Liver (tissue), 3 donors: ENCODE data around the gene JAML.

ENCODE experiments used
- EGR1 ChIP-seq, 2 donors: IDR thresholded peaks; 2 replicates each; pipeline ENCODE4 v1.6.1; 2016 to 2018; ENCODE audit warnings: antibody characterized with exemption in 2 of 2, low read depth in 2 of 2
- GABPA ChIP-seq, 2 donors: IDR thresholded peaks in 1 of 2; conservative IDR thresholded peaks in 1 of 2; 2 replicates each; pipeline ENCODE4 v1.6.1; 2016; ENCODE audit warnings: antibody characterized with exemption in 2 of 2, mild to moderate bottlenecking in 1 of 2, moderate library complexity in 1 of 2
- HNF4G ChIP-seq: IDR thresholded peaks from 2 replicates; pipeline ENCODE4 v1.6.1; 2016; ENCODE audit warnings: antibody characterized with exemption
- NR2F2 ChIP-seq: IDR thresholded peaks from 2 replicates; pipeline ENCODE4 v1.6.1; 2016; ENCODE audit warnings: antibody characterized with exemption
- RAD21 ChIP-seq, 2 donors: IDR thresholded peaks; 2 replicates each; pipeline ENCODE4 v1.6.1; 2016; ENCODE audit warnings: antibody characterized with exemption in 2 of 2, mild to moderate bottlenecking in 2 of 2
- RXRA ChIP-seq, 2 donors: IDR thresholded peaks; 2 replicates each; pipeline ENCODE4 v1.6.1; 2017 to 2018; ENCODE audit warnings: antibody characterized with exemption in 2 of 2, mild to moderate bottlenecking in 1 of 2
- TAF1 ChIP-seq: conservative IDR thresholded peaks from 2 replicates; pipeline ENCODE4 v1.6.1; 2016; ENCODE audit warnings: antibody characterized with exemption, mild to moderate bottlenecking
- YY1 ChIP-seq: IDR thresholded peaks from 2 replicates; pipeline ENCODE4 v1.6.1; 2016; ENCODE audit warnings: antibody characterized with exemption, mild to moderate bottlenecking
- TF ChIP-seq, protein P1 (sequence below): fragments of 150-350 bp; IDR thresholded peaks from 2 replicates; pipeline ENCODE4 v1.5.1; 2017; ENCODE audit warnings: improper control_type of control experiment, low read depth, low read length; ENCODE audit not compliant: missing input control
- TF ChIP-seq, protein P2 (sequence below): IDR thresholded peaks from 2 replicates; pipeline ENCODE4 v1.6.1; 2016; ENCODE audit warnings: antibody characterized with exemption, mild to moderate bottlenecking
- TF ChIP-seq, protein P3 (sequence below): IDR thresholded peaks from 2 replicates; pipeline ENCODE4 v1.6.1; 2016; ENCODE audit warnings: antibody characterized with exemption
- donor health status: healthy.
- donor health status: healthy.

DNA sequence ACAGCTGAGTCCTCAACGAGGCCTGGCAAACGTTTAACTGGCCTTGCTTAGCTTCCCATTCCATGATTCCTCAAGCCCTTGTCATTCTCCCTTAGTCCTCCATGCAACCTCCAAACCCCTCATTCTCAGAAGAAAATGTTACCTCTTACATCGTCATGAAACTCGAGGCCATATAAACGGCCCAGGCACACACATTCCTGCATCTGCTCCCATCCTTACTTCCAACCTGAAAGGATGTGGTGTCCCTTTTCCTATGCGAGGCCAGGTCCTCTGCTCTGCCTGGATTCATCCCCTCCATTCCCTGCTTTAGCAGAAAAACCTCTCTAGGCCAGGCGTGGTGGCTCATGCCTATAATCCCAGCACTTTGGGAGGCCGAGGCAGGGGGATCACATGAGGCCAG lies 18.4 kb upstream of the JAML start:
- no peak for TF ChIP-seq TAF1
- TF ChIP-seq, protein P1, sequence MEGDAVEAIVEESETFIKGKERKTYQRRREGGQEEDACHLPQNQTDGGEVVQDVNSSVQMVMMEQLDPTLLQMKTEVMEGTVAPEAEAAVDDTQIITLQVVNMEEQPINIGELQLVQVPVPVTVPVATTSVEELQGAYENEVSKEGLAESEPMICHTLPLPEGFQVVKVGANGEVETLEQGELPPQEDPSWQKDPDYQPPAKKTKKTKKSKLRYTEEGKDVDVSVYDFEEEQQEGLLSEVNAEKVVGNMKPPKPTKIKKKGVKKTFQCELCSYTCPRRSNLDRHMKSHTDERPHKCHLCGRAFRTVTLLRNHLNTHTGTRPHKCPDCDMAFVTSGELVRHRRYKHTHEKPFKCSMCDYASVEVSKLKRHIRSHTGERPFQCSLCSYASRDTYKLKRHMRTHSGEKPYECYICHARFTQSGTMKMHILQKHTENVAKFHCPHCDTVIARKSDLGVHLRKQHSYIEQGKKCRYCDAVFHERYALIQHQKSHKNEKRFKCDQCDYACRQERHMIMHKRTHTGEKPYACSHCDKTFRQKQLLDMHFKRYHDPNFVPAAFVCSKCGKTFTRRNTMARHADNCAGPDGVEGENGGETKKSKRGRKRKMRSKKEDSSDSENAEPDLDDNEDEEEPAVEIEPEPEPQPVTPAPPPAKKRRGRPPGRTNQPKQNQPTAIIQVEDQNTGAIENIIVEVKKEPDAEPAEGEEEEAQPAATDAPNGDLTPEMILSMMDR, result no peak
- TF ChIP-seq, protein P2, sequence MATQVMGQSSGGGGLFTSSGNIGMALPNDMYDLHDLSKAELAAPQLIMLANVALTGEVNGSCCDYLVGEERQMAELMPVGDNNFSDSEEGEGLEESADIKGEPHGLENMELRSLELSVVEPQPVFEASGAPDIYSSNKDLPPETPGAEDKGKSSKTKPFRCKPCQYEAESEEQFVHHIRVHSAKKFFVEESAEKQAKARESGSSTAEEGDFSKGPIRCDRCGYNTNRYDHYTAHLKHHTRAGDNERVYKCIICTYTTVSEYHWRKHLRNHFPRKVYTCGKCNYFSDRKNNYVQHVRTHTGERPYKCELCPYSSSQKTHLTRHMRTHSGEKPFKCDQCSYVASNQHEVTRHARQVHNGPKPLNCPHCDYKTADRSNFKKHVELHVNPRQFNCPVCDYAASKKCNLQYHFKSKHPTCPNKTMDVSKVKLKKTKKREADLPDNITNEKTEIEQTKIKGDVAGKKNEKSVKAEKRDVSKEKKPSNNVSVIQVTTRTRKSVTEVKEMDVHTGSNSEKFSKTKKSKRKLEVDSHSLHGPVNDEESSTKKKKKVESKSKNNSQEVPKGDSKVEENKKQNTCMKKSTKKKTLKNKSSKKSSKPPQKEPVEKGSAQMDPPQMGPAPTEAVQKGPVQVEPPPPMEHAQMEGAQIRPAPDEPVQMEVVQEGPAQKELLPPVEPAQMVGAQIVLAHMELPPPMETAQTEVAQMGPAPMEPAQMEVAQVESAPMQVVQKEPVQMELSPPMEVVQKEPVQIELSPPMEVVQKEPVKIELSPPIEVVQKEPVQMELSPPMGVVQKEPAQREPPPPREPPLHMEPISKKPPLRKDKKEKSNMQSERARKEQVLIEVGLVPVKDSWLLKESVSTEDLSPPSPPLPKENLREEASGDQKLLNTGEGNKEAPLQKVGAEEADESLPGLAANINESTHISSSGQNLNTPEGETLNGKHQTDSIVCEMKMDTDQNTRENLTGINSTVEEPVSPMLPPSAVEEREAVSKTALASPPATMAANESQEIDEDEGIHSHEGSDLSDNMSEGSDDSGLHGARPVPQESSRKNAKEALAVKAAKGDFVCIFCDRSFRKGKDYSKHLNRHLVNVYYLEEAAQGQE, result no peak
- TF ChIP-seq, protein P3, sequence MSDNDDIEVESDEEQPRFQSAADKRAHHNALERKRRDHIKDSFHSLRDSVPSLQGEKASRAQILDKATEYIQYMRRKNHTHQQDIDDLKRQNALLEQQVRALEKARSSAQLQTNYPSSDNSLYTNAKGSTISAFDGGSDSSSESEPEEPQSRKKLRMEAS, result no peak
- no peak for TF ChIP-seq RXRA (IDR thresholded peaks at IDR 0.05)
- TF ChIP-seq RAD21 (IDR thresholded peaks at IDR 0.05), result no peak
- no peak for TF ChIP-seq GABPA (IDR thresholded peaks at IDR 0.05 in 1 of 2, conservative IDR thresholded peaks at IDR 0.05 in 1 of 2)
- TF ChIP-seq HNF4G, result no peak
- no peak for TF ChIP-seq NR2F2
- no peak for TF ChIP-seq YY1
- no peak for TF ChIP-seq EGR1 (IDR thresholded peaks at IDR 0.05; ENCODE audit: low read depth in 2 of 2)
